Measurements from ENCODE around the gene CDK19.
A peak's percentile ranks its signal among the peaks of the same experiment; 100 is the strongest.

CDK19 gene

GRCh38 chr6:110655821-110656220 lies 159.4 kb downstream of the CDK19 start:
- Histone ChIP-seq H3K36me3 (ENCODE audit: control insufficient read depth in 1 of 2, insufficient read depth in 2 of 2, low read length in 2 of 2) (peaks cover 0 to 5% of the 10 kb centered on the region in 2 experiments), H3K18ac (ENCODE audit: low read length) (no peak overlapping the region), H2AFZ (ENCODE audit: insufficient read depth, low read length, poor library complexity) (no peak overlapping the region), H2BK12ac (ENCODE audit: low read length) (no peak overlapping the region), H2AK5ac (ENCODE audit: low read length) (no peak overlapping the region), H3K4me2 (ENCODE audit: low read length) (no peak overlapping the region), H3K27me3 (ENCODE audit: insufficient read depth, low read length) (no peaks in the 10 kb centered on the region), H4K8ac (ENCODE audit: low read depth, low read length) (no peak overlapping the region), H3K4me1 (ENCODE audit: control insufficient read depth in 1 of 2, insufficient read depth in 2 of 2, low read length in 2 of 2) (no peaks in the 10 kb centered on the region), H4K12ac (ENCODE audit: low read depth, low read length) (no peak overlapping the region), H3K9ac (ENCODE audit: low read length) (no peak overlapping the region), H3K14ac (ENCODE audit: low read length) (no peak overlapping the region), H3K23ac (ENCODE audit: low read length) (no peak overlapping the region), H3K4me3 (ENCODE audit: low read depth, low read length) (no peak overlapping the region), H4K91ac (ENCODE audit: low read depth, low read length) (no peak overlapping the region), H3K79me2 (ENCODE audit: control insufficient read depth, insufficient read depth, low read length, poor library complexity) (no peaks in the 10 kb centered on the region), H2BK120ac (ENCODE audit: insufficient read depth, low read length, poor library complexity) (no peak overlapping the region), H3K27ac (ENCODE audit: low read depth, low read length) (no peak overlapping the region), H3K79me1 (ENCODE audit: low read length) (no peaks in the 10 kb centered on the region), H2BK5ac (ENCODE audit: low read depth, low read length, poor library complexity) (no peak overlapping the region), H3K4ac (ENCODE audit: low read depth, low read length) (no peak overlapping the region), H3K9me3 (ENCODE audit: insufficient read depth, low read depth, low read length) (no peaks in the 10 kb centered on the region)
- no peak for DNase-seq
- WGBS (ENCODE audit: extremely low coverage, insufficient coverage, insufficient read length), result no CpG with 5 or more reads among the region's 1 CpG

- H3K23ac ChIP-seq (ENCODE audit: low read length), result no peak overlapping the region
- no peaks in the 10 kb centered on the region for H3K9me3 ChIP-seq (ENCODE audit: insufficient read depth, low read depth, low read length)
- WGBS (ENCODE audit: extremely low coverage, insufficient coverage, insufficient read length), result no CpG with 5 or more reads among the region's 7 CpGs
- no peaks in the 10 kb centered on the region for H3K79me2 ChIP-seq (ENCODE audit: control insufficient read depth, insufficient read depth, low read length, poor library complexity)
- no peak overlapping the region for H3K4me2 ChIP-seq (ENCODE audit: low read length)
- H4K12ac ChIP-seq (ENCODE audit: low read depth, low read length), result no peak overlapping the region
- H3K18ac ChIP-seq (ENCODE audit: low read length), result no peak overlapping the region
- peaks cover 0 to 2% of the 10 kb centered on the region in 2 experiments for H3K4me1 ChIP-seq (ENCODE audit: control insufficient read depth in 1 of 2, insufficient read depth in 2 of 2, low read length in 2 of 2)
- no peaks in the 10 kb centered on the region for H3K36me3 ChIP-seq (ENCODE audit: control insufficient read depth in 1 of 2, insufficient read depth in 2 of 2, low read length in 2 of 2)
- no peak overlapping the region for H3K14ac ChIP-seq (ENCODE audit: low read length)
- no peak overlapping the region for H2BK5ac ChIP-seq (ENCODE audit: low read depth, low read length, poor library complexity)
- no peaks in the 10 kb centered on the region for H3K79me1 ChIP-seq (ENCODE audit: low read length)
- no peak overlapping the region for H2AFZ ChIP-seq (ENCODE audit: insufficient read depth, low read length, poor library complexity)
- no peak overlapping the region for H4K91ac ChIP-seq (ENCODE audit: low read depth, low read length)
- H2BK120ac ChIP-seq (ENCODE audit: insufficient read depth, low read length, poor library complexity), result no peak overlapping the region
- no peak overlapping the region for H3K4ac ChIP-seq (ENCODE audit: low read depth, low read length)
- H3K27me3 ChIP-seq (ENCODE audit: insufficient read depth, low read length), result no peaks in the 10 kb centered on the region
- H2AK5ac ChIP-seq (ENCODE audit: low read length), result no peak overlapping the region
- no peak overlapping the region for H4K8ac ChIP-seq (ENCODE audit: low read depth, low read length)
- H2BK12ac ChIP-seq (ENCODE audit: low read length), result no peak overlapping the region
- peak in 1 of 2 donors; percentile 3 for DNase-seq
- no peak overlapping the region for H3K4me3 ChIP-seq (ENCODE audit: low read depth, low read length)
- no peak overlapping the region for H3K27ac ChIP-seq (ENCODE audit: low read depth, low read length)
- no peak overlapping the region for H3K9ac ChIP-seq (ENCODE audit: low read length)
These were observed 161.0 kb downstream of the CDK19 start for GRCh38 chr6:110654096-110654820.

GRCh38 chr6:110653381-110653780 lies 161.9 kb downstream of the CDK19 start:
- no peak overlapping the region for H3K14ac ChIP-seq (ENCODE audit: low read length)
- no peaks in the 10 kb centered on the region for H3K27me3 ChIP-seq (ENCODE audit: insufficient read depth, low read length)
- H2AK5ac ChIP-seq (ENCODE audit: low read length), result no peak overlapping the region
- no peak overlapping the region for H3K4ac ChIP-seq (ENCODE audit: low read depth, low read length)
- H2AFZ ChIP-seq (ENCODE audit: insufficient read depth, low read length, poor library complexity), result no peak overlapping the region
- no peak overlapping the region for H4K91ac ChIP-seq (ENCODE audit: low read depth, low read length)
- H3K4me2 ChIP-seq (ENCODE audit: low read length), result no peak overlapping the region
- no peak for DNase-seq
- no peak overlapping the region for H3K18ac ChIP-seq (ENCODE audit: low read length)
- no peak overlapping the region for H2BK120ac ChIP-seq (ENCODE audit: insufficient read depth, low read length, poor library complexity)
- no peak overlapping the region for H4K8ac ChIP-seq (ENCODE audit: low read depth, low read length)
- H3K4me3 ChIP-seq (ENCODE audit: low read depth, low read length), result no peak overlapping the region
- no peak overlapping the region for H3K9ac ChIP-seq (ENCODE audit: low read length)
- peaks cover 0 to 2% of the 10 kb centered on the region in 2 experiments for H3K4me1 ChIP-seq (ENCODE audit: control insufficient read depth in 1 of 2, insufficient read depth in 2 of 2, low read length in 2 of 2)
- H3K9me3 ChIP-seq (ENCODE audit: insufficient read depth, low read depth, low read length), result no peaks in the 10 kb centered on the region
- H3K27ac ChIP-seq (ENCODE audit: low read depth, low read length), result no peak overlapping the region
- no peaks in the 10 kb centered on the region for H3K79me2 ChIP-seq (ENCODE audit: control insufficient read depth, insufficient read depth, low read length, poor library complexity)
- WGBS (ENCODE audit: extremely low coverage, insufficient coverage, insufficient read length), result no CpG with 5 or more reads among the region's 1 CpG
- H4K12ac ChIP-seq (ENCODE audit: low read depth, low read length), result no peak overlapping the region
- no peak overlapping the region for H3K23ac ChIP-seq (ENCODE audit: low read length)
- no peak overlapping the region for H2BK12ac ChIP-seq (ENCODE audit: low read length)
- no peak overlapping the region for H2BK5ac ChIP-seq (ENCODE audit: low read depth, low read length, poor library complexity)
- no peaks in the 10 kb centered on the region for H3K79me1 ChIP-seq (ENCODE audit: low read length)
- no peaks in the 10 kb centered on the region for H3K36me3 ChIP-seq (ENCODE audit: control insufficient read depth in 1 of 2, insufficient read depth in 2 of 2, low read length in 2 of 2)

- no peak overlapping the region for H4K8ac ChIP-seq (ENCODE audit: low read depth, low read length)
- no peak overlapping the region for H3K23ac ChIP-seq (ENCODE audit: low read length)
- H3K18ac ChIP-seq (ENCODE audit: low read length), result no peak overlapping the region
- H2AFZ ChIP-seq (ENCODE audit: insufficient read depth, low read length, poor library complexity), result no peak overlapping the region
- H3K79me2 ChIP-seq (ENCODE audit: control insufficient read depth, insufficient read depth, low read length, poor library complexity), result no peaks in the 10 kb centered on the region
- no peak overlapping the region for H2BK12ac ChIP-seq (ENCODE audit: low read length)
- no peak overlapping the region for H4K12ac ChIP-seq (ENCODE audit: low read depth, low read length)
- H3K4me1 ChIP-seq (ENCODE audit: control insufficient read depth in 1 of 2, insufficient read depth in 2 of 2, low read length in 2 of 2), result peaks cover 0 to 2% of the 10 kb centered on the region in 2 experiments
- H3K14ac ChIP-seq (ENCODE audit: low read length), result no peak overlapping the region
- DNase-seq, result peak in 1 of 2 donors; percentile 46
- H3K4me3 ChIP-seq (ENCODE audit: low read depth, low read length), result no peak overlapping the region
- no peak overlapping the region for H2BK5ac ChIP-seq (ENCODE audit: low read depth, low read length, poor library complexity)
- H4K91ac ChIP-seq (ENCODE audit: low read depth, low read length), result no peak overlapping the region
- H3K79me1 ChIP-seq (ENCODE audit: low read length), result no peaks in the 10 kb centered on the region
- WGBS (ENCODE audit: extremely low coverage, insufficient coverage, insufficient read length), result no CpG with 5 or more reads among the region's 4 CpGs
- H3K27ac ChIP-seq (ENCODE audit: low read depth, low read length), result no peak overlapping the region
- H3K4ac ChIP-seq (ENCODE audit: low read depth, low read length), result no peak overlapping the region
- H2BK120ac ChIP-seq (ENCODE audit: insufficient read depth, low read length, poor library complexity), result no peak overlapping the region
- no peak overlapping the region for H2AK5ac ChIP-seq (ENCODE audit: low read length)
- no peaks in the 10 kb centered on the region for H3K36me3 ChIP-seq (ENCODE audit: control insufficient read depth in 1 of 2, insufficient read depth in 2 of 2, low read length in 2 of 2)
- H3K9me3 ChIP-seq (ENCODE audit: insufficient read depth, low read depth, low read length), result no peaks in the 10 kb centered on the region
- H3K9ac ChIP-seq (ENCODE audit: low read length), result no peak overlapping the region
- no peaks in the 10 kb centered on the region for H3K27me3 ChIP-seq (ENCODE audit: insufficient read depth, low read length)
- no peak overlapping the region for H3K4me2 ChIP-seq (ENCODE audit: low read length)
These were observed 162.7 kb downstream of the CDK19 start for GRCh38 chr6:110652520-110652919.

Measured in trophoblast cell (in vitro differentiated cells and primary cell).